ENCODE results near the gene LSM3. TPM values are rescaled to one million over a fixed set of nuclear protein-coding genes. Genes with fewer than 3 reads are reported as not detected.
A peak's percentile ranks its signal among the peaks of the same experiment; 100 is the strongest.

The LSM3 gene
- total and polyA plus RNA-seq, 9 of the 15 experiments (the other 6 are each of a cell fraction or from before 2014, with no cell fraction given): 33.8 to 203 (median 61.2) TPM

DNA sequence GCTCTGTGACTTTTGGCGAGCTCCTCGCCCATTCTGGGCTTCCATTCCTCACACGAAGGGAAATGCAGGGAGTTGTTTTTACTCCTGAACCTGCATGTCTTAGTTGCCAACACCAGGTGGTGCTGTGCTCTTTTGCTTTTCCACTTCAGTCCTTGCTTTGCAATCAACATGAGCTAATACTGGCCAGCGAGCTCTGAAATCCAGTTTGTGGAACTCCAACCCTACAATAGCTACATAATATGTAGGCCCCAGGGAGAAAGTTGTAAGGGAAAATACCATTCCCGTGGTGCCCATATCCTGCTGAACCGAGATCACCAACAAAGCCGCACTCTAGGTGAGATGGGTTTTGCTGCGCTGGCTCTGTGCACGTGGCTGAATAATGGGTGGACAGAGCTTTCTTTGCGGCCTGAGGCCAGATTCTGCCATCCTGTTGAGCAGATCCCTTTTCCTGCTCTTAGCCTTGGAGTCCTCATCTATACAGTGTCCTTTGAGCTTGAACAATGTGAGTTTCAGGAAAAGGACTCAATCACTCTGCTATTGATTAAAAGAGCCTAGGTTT lies 25.0 kb downstream of the LSM3 start (continued):
- TF ChIP-seq, protein P1, sequence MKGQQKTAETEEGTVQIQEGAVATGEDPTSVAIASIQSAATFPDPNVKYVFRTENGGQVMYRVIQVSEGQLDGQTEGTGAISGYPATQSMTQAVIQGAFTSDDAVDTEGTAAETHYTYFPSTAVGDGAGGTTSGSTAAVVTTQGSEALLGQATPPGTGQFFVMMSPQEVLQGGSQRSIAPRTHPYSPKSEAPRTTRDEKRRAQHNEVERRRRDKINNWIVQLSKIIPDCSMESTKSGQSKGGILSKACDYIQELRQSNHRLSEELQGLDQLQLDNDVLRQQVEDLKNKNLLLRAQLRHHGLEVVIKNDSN (CRISPR knock-in tag; IDR thresholded peaks at IDR 0.05): no peak
- TF ChIP-seq SMAD4 (CRISPR knock-in tag; conservative IDR thresholded peaks at IDR 0.05): peak; percentile 94
- TF ChIP-seq NRF1 (conservative IDR thresholded peaks at IDR 0.05 in 1 of 2, IDR thresholded peaks at IDR 0.05 in 1 of 2): no peak
- no peak; the same call in 1 of the 2 replicates for TF ChIP-seq SOX6 (IDR thresholded peaks at IDR 0.05)
- TF ChIP-seq ZBTB1 (CRISPR knock-in tag; IDR thresholded peaks at IDR 0.05; ENCODE audit: borderline replicate concordance, low read depth): 0 out of 2 replicates have a peak, but pooled peaks have one; percentile 17
- TF ChIP-seq DACH1 (IDR thresholded peaks at IDR 0.05; ENCODE audit: partially characterized antibody): peak; percentile 32
- peak; percentile 45 for TF ChIP-seq TFAP4 (CRISPR knock-in tag; IDR thresholded peaks at IDR 0.05; ENCODE audit: borderline replicate concordance)
- TF ChIP-seq CEBPG (CRISPR knock-in tag; IDR thresholded peaks at IDR 0.05): peak; percentile 55; the same call in 1 of the 2 replicates
- peak in 1 of 2 experiments; percentile 79; a peak in 2 of 4 replicates for TF ChIP-seq CEBPG (tag; conservative IDR thresholded peaks at IDR 0.05 in 1 of 2, IDR thresholded peaks at IDR 0.05 in 1 of 2)
- TF ChIP-seq KLF10 (CRISPR knock-in tag; IDR thresholded peaks at IDR 0.05): no peak
- no peak for TF ChIP-seq TAF1 (IDR thresholded peaks at IDR 0.05; ENCODE audit: control insufficient read depth, extremely low read depth, insufficient read depth, low read length, severe bottlenecking)
- TF ChIP-seq MCM5 (IDR thresholded peaks at IDR 0.05; ENCODE audit: low read depth): no peak
- no peak for TF ChIP-seq ZNF146 (CRISPR knock-in tag; IDR thresholded peaks at IDR 0.05; ENCODE audit: unreplicated experiment)
- peak; percentile 85 for TF ChIP-seq FOXK2 (conservative IDR thresholded peaks at IDR 0.05 in 1 of 2, IDR thresholded peaks at IDR 0.05 in 1 of 2; ENCODE audit: low read depth in 2 of 2)
- peak; percentile 30; the same call in 1 of the 2 replicates for TF ChIP-seq ADNP (tag; IDR thresholded peaks at IDR 0.05)
- peak; percentile 82 for TF ChIP-seq ZNF311 (CRISPR knock-in tag; IDR thresholded peaks at IDR 0.05)
- TF ChIP-seq LEF1 (IDR thresholded peaks at IDR 0.05): 0 out of 2 replicates have a peak, but pooled peaks have one; percentile 17
- no peak for TF ChIP-seq HDAC2 (IDR thresholded peaks at IDR 0.05)
- no peak for TF ChIP-seq TGIF2 (CRISPR knock-in tag; IDR thresholded peaks at IDR 0.05)
- TF ChIP-seq, protein P2, sequence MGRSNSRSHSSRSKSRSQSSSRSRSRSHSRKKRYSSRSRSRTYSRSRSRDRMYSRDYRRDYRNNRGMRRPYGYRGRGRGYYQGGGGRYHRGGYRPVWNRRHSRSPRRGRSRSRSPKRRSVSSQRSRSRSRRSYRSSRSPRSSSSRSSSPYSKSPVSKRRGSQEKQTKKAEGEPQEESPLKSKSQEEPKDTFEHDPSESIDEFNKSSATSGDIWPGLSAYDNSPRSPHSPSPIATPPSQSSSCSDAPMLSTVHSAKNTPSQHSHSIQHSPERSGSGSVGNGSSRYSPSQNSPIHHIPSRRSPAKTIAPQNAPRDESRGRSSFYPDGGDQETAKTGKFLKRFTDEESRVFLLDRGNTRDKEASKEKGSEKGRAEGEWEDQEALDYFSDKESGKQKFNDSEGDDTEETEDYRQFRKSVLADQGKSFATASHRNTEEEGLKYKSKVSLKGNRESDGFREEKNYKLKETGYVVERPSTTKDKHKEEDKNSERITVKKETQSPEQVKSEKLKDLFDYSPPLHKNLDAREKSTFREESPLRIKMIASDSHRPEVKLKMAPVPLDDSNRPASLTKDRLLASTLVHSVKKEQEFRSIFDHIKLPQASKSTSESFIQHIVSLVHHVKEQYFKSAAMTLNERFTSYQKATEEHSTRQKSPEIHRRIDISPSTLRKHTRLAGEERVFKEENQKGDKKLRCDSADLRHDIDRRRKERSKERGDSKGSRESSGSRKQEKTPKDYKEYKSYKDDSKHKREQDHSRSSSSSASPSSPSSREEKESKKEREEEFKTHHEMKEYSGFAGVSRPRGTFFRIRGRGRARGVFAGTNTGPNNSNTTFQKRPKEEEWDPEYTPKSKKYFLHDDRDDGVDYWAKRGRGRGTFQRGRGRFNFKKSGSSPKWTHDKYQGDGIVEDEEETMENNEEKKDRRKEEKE (IDR thresholded peaks at IDR 0.05; ENCODE audit: borderline replicate concordance in 1 of 2, control insufficient read depth in 1 of 2, low read depth in 2 of 2, low read length in 1 of 2): no peak
- TF ChIP-seq RBM25 (IDR thresholded peaks at IDR 0.05; ENCODE audit: low read depth, low read length, severe bottlenecking): peak; percentile 86
- no peak for TF ChIP-seq HMG20A (CRISPR knock-in tag; conservative IDR thresholded peaks at IDR 0.05)
- TF ChIP-seq BCOR (IDR thresholded peaks at IDR 0.05): no peak; the same call in 1 of the 2 replicates

Data from K562 (cell line).